ENCODE results near the gene OLFML2A.

DNA sequence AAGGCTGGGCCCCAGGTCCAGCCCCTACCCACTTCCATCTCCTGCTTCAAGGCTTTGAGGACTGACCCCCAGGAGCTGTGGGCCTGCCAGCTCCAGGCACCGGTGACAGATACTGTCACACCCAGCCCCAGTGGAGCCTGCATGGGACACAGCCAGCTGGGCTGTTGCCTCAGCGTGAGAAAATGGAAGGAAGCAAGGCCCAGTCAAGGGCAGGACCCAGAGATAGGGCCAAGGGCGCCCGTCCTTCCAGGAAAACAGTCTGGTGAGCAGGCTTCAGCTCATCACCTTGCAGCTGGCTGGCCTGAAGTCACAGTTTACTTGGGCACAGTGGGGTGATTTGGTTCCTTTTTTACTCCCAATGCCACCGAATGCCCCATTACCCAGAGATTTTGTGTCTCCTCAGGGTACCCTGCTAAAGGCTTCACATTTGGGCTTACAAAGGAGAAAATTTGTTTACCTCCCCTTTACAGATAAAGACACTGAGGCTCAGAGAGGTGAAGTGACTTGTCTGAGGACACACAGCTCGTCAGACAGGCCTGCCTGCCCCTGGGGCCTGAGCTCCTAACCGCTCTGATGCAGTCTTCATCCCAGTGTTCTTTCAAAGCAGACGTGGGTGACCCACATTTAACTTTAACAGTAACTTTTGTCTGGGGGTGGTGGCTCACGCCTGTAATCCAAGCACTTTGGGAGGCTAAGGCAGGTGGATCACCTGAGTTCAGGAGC is 54.9 kb downstream of the OLFML2A start:
- TF ChIP-seq GATA2 (IDR thresholded peaks at IDR 0.05; ENCODE audit: low read depth, low read length): no peak
- TF ChIP-seq GATA3 (IDR thresholded peaks at IDR 0.05; ENCODE audit: low read depth, low read length): no peak
